SKM-1 (cell line): Measurements from ENCODE around the gene BAIAP2.
A peak's percentile ranks its signal among the peaks of the same experiment; 100 is the strongest.

ENCODE experiments used
- DNase-seq: peaks from one replicate; lab custom pipeline; 2025; ENCODE audit not compliant: unreplicated experiment; lab: John Stamatoyannopoulos, UW

BAIAP2 gene

DNA sequence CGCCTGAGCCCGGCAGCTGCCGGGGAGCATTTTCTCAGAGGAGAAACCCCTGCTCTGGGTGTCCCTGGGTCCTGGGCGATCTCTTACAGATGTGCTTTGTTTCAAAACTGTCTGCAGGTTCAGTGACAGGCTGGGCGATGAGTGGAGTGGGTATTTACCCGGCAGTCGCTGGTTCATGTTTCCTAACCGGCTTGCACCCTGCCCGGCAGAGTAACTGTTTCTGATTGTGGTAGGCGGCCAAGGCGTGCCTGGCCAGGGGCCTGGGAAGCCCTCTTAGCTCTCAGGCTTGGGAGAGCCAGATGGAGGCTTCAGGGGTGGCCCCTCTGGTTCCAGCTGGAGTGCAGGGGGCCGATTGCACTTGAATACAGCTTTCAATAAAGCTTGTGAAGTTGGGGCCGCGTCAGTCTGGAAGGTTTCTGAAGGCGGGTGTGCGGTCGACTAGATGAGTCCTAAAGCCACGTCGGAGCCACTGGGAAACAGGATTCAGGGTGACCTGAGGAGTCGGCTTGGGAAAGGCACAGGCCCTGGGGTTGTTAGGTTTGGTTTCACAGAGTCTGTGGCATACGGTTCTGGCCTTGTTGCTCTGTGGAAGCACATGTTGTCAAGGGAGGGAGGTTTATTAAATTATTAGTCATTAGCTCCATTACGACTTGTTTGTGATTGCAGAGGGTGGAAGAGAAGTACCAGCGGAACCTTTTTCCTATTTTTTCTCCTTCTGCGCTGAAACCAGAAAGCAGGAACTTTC, 1.4 kb downstream of the BAIAP2 start:
- DNase-seq, result no peak

DNA sequence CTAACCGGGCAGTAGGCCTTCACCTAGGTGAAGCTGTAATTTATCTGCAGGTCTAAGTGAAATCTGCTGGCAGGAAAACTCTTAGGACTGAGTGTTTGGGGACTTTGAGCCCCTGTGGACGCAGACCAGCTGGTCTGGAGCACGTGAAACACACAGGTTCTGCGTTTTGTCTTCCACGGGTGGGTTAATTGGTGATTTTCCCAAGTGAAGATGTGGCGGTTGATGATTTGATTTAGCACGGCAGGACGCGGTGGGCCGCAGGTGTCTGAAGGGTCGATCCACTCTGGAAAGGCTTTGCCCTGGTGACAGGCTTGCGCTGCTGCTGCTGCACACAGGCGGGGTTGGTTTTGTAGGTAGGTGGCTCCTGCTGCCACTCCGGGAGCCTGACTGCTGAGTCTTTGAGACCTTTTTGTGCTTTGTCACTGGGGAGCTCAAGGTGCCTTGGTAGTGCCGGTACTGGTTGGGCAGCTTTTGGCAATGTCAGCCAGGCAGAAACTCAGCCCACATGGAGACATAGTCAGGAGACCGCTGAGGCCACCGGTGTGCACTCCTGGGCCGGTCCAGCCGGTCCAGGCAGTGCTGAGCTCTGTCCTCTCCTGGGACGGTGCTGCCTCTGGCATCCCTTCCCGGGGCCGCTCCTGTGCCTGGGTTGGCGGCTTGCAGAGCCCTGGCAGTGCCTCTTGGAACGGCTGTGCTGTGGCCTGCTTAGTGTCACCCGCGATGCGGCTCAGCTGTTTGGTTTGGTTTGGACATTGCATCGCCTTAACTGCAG, 2.3 kb downstream of the BAIAP2 start:
- no peak for DNase-seq

DNA sequence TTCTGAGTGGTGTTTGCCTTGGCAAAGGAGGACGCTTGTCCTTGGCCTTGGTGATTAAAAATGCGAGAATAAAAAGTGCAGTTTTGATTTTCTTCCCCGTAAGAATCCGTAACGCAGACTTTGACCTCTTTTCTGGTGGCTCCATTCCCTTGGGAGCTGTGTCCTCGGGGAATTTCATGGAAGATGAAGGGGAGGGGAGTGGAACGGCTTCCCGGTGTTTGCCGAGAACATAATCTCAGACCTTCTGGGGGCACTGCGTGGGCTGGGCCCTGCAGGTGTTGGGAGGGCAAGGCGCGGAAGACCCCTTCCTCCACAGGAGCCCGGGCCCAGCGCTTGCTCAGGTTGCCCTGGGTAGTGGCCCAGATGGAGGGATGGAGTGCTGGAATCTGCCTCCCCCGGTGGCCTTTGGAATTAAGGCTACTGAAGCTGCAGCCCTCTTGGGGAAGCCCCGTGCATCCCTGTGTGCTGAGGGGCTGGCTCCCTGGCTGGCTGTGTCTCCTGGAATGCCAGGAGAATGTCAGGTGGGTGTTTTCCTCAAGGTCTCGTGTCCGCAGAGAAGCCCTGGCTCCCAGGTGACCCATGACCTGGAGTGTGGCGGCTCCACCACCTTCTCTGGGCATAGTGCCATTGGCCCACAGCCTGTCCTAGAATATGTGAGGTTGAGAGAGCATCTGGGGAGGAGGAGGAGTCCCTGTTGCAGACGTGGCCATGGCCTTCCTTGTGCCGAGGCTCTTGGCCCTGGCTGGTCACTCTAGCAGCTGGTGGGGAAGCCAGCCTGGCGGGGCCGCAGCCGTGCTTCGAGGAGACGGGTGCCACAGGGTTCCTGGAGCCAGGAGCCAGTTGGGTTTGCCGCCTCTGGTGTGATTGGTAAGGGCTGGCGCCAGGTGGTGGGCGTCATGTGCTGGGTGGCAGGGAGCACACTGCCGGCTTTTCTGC, 3.1 kb downstream of the BAIAP2 start:
- DNase-seq, result no peak

DNA sequence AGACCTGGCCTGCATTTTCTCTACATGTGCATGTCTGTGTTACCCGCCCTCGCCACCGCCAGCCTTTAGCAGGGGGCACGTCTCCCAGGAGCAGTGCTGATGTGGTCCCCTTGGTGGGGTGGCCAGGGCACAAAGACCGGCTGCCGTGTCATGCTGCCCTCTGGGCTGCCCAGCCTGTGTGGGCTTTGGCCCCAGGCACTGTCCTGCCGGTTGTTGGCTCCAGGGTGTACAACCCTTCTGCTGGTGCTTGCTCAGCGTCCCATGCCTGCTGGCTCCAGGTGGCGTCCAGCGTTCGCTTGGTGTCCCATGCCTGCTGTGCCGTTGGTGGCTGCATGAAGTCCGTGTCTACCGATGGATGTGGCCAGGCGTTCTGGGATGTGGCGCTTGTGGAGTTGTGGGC, 4.1 kb downstream of the BAIAP2 start:
- no peak for DNase-seq

DNA sequence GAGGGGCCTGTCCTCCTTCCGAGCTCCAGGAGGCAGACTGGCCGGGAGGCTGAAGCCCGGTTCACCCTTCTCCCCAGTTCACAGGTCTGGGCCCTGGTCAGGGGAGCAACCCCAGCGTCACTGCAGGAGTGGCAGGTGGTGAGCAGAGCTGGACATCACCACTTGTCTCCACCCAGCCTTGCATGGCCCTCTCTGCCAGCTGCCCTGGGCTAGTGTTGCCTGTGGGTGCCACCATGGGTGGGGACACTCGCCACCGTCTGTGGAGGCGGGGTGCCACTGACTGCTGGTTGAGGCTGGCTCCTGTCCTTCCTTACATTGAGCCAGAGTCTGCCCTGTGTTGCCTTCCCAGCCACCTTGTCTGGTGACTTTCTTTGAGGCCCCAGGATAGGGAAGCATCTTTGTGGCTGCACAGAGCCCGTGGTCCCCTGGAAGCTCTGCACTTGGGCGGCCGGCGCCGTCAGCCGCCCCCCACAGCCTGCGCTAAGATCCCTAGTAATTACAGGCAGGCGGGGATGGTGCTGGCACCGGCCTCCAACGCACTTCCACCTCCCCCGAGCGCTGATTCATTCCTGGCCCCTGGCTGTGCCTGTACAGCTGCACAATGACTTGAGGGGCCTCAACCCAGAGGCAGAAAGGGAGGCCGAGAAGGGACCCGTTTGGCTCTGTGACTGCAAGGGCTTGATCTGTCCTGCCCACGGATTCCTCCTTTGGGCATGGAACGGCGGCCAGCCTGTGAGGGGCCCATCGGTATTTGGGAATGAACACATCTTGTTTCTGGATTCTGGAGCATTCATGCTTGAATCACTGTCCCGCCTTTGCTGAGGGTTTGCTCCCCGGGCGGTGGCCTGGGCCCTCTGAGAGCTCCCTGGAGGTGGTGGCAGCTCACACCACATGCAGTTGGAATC, 5.2 kb downstream of the BAIAP2 start:
- DNase-seq, result no peak

DNA sequence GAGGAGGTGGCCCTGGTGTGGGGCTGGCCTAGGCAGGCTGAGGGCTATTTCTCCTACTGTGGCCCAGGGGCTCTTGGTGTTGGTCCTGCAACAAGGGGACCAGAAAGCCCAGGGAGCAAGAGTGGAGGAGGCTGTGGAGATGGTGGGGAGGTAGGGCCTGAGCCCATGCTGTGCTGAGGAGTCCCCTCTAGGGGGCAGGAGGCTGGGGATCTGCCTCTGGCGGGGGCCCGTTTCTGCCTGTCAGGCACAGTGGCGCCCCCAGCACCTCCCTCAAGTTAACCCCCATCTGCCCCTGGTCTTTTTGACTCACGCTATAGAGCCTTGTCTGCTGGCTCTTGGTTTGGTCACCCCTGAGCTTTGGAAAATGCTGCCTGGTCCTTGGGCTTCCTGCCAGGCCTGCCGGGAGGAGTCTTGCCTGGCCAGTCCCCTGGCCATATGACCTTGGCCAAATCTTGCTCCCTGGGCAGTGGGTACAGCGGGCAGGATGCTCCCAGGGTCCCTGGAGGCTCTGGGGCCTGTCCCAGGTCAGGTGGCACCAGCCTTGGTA, 5.9 kb downstream of the BAIAP2 start:
- DNase-seq, result peak; percentile 15

DNA sequence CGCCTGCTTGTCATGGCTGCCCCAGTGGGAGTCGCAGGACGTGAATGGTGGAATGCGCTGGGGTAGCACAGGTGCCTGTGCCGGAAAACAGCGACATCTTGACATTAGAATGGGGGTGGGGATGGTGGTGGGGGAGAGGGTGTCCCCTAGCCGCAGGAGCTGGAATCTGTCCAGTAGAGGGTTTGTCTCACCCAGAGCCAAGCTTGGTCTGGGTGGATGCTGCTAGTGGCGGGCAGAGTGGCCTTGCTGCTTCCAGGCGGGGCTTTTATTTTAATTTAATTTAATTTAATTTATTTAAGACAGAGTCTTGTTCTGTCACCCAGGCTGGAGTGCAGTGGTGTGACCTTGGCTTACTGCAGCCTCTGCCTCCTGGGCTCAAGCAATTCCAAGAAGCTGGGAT, 7.7 kb downstream of the BAIAP2 start:
- DNase-seq, result no peak

DNA sequence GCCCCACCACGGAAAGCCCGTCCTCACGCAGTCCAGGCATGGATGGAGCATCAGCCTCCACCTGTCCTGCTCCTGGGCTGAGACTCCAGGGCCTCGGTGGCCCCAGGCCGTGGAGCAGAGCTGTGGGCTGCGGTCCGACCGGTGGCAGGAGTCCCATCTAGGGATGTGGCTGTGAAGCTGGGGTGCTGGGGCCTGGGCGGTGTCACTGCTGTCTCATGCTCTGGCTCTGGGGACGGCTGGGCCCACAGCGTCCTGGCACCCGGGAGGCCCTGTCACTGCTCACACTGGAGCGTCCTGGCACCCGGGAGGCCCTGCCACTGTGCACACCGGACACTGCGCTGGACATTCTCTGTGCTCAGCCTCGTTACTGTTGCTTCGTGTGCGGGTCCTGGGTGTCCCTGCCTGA, 8.4 kb downstream of the BAIAP2 start:
- no peak for DNase-seq

DNA sequence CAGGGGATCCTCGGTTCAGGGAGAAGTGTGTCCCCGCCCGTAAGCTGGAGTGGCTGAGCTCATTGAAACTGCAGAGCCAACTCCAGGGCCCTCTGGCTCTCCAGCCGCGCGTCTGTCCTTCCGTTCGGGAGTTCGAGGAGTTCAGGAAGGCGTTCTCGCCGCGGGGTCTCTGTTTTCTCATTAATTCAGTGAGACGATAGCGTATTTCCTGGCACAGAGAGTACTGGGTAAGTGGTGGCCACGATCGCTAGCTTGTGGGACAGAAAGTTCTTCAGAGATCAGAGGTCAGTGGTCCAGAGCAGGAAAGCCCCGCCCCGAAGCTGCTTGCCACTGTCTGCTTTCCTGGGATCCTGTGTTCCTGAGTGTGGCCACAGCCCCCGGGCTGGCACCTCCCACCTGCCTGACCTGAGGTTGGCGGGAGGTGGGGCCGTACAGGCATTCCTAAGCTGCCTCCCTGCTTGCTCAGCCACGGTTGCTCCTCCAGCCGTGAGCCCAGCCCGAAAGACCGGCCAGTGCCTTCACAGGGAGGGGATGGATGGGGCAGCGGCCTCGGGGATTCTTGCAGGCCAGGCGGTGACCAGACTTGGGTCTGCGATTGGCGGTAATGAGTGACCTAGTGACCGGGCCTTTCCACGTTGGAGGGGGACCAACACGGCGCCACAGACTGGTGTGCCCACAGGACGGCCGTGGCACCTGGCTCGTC, 8.9 kb downstream of the BAIAP2 start:
- no peak for DNase-seq

DNA sequence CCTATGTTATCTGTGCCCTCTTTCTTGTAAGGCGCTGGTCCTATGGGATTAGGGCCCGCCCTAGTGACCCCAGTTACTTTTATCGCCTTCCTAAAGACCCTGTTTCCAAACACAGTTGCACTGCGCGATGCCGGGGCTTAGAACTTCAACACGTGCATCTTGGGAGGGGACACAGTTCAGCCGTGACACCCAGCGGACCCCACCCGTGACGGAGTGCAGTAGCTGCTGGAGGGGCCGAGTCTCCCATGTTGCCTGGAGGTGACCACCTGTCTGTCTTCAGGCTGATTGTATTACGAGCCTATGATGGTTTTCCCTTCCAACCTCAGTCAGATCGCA, 9.4 kb downstream of the BAIAP2 start:
- no peak for DNase-seq

DNA sequence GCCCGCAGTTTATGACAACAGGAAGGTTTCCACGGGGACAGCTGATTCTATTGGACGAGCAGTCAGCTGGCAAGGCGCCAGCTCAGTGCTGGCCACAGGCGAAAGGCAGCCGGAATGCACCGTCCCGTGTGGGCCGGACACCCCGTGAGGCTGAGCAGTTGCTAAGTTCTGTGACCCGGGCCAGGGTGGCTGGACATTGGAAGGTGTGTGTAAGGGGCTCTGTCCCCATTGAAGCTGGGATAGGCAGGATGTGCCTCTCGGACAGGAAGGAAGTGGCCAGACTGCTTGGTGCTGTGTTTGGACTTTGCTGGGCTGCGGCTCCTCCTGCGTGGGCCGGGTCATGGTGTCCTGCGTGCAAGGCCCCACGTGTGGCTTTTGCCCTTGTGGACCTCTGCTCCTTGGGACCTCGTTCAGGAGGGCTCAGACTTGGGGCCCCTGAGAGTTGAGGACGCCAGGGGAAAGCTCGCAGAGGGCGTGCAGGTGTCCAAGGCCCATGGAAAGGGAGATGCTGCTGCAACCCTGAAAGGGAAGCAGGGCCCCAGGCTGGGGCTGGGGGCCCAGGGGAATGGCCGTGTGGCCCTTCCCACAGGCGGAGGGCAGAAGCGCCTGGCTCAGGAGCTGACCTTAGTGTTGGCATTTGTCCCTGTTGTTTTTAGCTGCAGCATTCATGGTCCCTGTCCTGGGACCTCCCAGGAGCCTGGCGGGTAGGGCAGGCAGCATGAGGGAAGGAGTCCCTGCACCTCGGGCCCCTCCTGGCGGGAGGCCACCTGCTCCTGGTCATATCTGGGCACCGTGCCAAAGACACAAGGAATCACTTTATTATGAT, 10.0 kb downstream of the BAIAP2 start:
- DNase-seq, result no peak

DNA sequence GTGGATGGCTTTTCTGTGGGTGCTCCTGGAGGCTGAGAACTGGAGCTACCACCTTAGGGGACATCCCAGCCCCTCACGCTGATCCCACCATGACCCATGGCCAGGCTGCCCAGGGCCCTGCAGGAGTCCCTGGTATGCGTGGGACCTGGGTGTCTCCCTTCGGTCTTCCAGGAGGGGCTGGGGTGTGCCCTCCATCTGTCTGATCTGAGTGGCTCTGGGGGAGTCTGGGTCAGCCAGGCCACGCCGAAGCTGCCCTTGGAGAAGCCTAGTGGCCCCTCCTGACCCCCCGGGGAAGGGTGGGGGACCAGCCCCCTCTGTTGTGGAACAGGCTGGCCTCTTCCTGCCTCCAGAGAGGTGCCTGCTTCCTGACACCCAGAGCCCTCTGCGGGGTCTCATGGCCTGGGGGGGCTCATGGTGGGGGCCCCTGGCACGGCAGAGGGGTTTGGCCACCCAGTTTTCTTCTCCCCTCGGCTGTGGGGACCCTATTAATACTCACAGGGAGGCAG, 10.7 kb downstream of the BAIAP2 start:
- no peak for DNase-seq

DNA sequence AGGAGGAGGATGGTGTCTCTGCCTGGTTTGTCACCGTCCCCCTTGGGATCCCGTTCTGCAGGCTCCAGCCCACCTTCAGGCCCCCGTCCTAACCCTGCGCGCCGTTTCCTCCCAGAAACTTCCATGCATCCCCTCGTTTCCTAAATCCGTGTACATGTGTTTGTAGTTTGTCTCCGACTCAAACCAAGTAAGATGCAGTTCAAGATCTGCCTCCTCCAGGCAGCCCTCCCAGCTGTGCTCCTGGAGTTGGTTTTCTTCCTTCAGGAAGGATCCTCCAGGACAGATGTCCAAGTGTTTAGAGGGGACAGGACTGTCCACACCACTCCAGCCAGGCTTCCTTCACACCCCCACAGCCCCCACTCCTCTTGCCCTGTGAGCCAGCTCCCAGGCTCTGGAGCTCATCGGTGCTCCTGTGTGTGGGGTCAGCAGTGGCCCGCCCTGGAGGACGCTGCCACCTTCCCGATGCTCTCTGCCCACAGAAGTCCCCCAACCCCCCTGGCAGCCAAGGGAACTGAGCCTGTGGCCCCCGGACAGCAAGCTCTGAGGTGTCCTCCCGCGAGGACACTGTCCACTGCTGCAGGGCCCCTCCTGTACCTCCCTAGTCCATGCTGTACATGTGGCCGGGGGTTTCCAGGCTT, 11.3 kb downstream of the BAIAP2 start:
- no peak for DNase-seq

DNA sequence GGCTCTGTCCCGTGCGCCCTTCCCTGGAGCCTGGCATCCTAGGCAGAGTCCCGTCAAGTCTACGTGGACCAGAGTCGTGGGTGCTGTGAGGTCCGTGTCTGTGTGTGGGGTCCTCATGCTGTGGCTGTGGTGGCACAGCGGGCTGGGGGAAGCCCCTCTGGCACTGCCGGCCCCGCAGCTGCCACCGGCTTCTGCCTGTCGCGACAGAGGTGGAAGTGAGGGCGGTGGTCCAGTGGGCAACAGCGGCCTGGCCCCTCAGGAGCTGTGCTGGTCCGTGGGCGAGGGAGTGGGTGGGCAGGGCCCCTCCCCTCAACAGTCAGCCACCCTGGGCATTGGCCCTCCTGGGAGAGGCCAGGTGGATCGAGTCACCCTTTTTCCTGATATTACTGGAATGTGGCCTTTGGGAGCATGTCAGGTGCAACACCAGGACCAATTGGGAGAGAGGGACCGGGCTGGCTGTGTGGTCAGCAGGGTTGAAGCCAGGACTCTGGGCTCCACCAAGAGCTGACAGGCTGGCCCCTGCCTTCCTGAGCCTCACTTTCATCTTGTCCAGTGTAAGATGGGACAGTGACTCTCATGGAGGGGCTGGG, 11.9 kb downstream of the BAIAP2 start:
- DNase-seq, result no peak

DNA sequence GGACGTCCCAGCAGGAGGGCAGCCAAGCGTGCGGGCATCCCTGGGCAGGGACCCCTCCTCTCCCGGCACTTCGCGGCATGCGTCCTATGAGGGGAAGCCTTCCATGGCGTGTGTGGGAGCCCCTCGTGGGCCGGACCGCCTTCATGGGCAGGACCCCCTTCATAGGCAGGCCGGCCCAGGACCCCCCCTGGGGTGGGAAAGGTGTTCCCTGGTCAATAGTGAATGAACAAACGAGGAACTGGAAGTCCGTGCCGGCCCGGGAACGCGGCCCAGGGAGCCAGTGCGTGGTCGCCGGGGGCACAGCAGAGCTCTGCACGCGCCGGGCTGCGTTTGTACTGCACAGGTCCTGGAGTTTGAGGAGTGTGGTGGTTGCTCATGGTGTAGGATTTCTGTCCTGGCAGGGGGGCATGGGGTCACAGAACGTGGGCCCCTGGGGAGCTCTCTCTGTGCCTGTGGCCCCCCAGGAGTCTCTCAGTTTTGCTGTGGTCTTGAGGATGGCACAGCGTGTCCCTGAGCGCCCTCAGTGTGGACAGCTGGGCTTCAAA, 13.9 kb downstream of the BAIAP2 start:
- DNase-seq, result no peak

DNA sequence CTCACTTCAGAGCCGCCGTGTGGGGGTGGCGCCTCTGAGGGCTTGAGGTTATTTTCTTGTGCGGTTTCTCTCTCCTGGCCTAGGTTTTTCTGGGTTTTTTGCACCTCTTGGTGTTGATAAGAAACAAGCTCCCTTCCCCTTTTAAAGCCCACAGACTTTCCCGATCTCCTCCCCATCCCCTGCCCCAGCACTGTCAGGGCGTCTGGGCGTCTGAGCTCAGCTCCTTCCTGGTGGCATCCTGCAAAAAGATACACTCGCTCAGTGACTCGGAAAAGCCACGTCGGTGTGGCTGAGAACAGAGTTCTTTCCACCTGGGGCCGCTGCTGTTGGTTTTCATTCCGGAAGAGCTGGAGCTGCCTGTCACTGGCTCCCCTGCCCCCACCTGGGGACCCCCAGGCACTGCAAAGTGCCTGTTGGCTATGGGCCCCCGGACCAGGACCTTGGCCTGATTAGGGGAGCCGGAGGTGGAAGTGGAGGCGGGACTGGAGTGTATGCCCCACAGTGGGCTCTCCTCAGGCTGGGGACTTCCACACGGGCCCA, 14.5 kb downstream of the BAIAP2 start:
- no peak for DNase-seq

DNA sequence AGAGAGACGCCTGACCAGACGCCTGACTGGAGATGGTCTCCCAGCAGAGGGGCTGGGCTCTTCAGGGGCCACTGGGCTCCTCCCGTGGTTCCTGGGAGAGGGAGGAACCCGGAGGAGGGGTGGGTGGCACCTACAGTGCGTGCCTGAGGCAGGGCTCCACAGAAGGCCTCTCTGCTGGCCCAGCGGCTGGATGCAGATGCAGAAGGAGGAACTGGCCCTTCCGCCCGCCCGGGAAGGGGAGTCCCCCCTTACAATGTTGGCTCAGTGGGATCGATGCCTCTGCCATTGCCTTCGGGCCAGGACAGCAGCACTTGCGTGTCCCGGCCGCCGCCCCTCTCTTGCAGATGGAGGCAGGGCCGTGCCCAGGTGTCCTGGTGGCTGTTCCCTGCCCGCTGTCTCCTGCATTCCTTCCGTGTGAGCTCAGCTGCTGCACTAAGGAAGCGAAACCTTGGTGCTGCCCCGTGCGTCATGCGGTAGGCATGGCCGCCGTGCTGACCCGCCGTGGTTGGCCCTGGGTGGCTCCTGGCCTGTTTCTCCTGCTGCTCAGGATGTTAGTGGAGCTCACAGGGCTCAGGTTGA, 15.1 kb downstream of the BAIAP2 start:
- no peak for DNase-seq
